Right lobe of liver (tissue), 6 donors: Measurements from ENCODE around the gene FCN3. TPM values are rescaled to one million over a fixed set of nuclear protein-coding genes. Genes with fewer than 3 reads are reported as not detected.

Source experiments
- ATAC-seq, 4 donors: fragments of 200-7000 bp; cut with Tn5 transposase; one replicate each; pipeline ENCODE4 v1.9.1; 2020; ENCODE audit warnings: mild to moderate bottlenecking in 4 of 4, moderate library complexity in 4 of 4
- DNase-seq, 3 donors: peaks; one replicate each; pipeline ENCODE4 v3.0.0-alpha.2; 2020
- H3K27ac ChIP-seq, 3 donors: fragments of 200-600 bp; one replicate each; pipeline ENCODE4 v1.8.0; 2022
- H3K27me3 ChIP-seq, 2 donors: fragments of 200-600 bp; one replicate each; pipeline ENCODE4 v1.8.0; 2022
- H3K36me3 ChIP-seq, 4 donors: fragments of 200-600 bp; sonication (generic) in 1 of 4; one replicate each; pipeline versions ENCODE4 v1.5.1 to v1.8.0; 2017 to 2022; ENCODE audit warnings: control low read depth in 1 of 4
- H3K4me1 ChIP-seq, 4 donors: fragments of 200-600 bp; sonication (generic) in 1 of 4; one replicate each; pipeline versions ENCODE4 v1.5.1 to v1.8.0; 2017 to 2022; ENCODE audit warnings: control low read depth in 1 of 4
- H3K4me3 ChIP-seq, 3 donors: fragments of 200-600 bp; one replicate each; pipeline ENCODE4 v1.8.0; 2022
- H3K9me3 ChIP-seq, 4 donors: fragments of 200-600 bp; sonication (generic) in 1 of 4; one replicate each; pipeline versions ENCODE4 v1.5.1 to v1.8.0; 2017 to 2022; ENCODE audit warnings: control low read depth in 1 of 4
- CTCF ChIP-seq, 4 donors: fragments of 200-600 bp in 3 of 4; fragments of 450-650 bp in 1 of 4; IDR thresholded peaks; one replicate each; pipeline versions ENCODE4 v1.5.1 to v1.8.0; 2016 to 2022; ENCODE audit warnings: antibody characterized with exemption in 4 of 4, mild to moderate bottlenecking in 2 of 4
- POLR2A ChIP-seq: fragments of 450-650 bp; IDR thresholded peaks from one replicate; pipeline ENCODE4 v1.6.1; 2017; ENCODE audit warnings: antibody characterized with exemption, mild to moderate bottlenecking
- WGBS: methylation state at CpG from one replicate; pipeline ENCODE4 v1.1.6; 2018; ENCODE audit warnings: low coverage, low lambda C conversion rate; ENCODE audit not compliant: insufficient coverage; ENCODE audit errors: missing lambda C conversion rate; 5-methylcytosine and 5-hydroxymethylcytosine counted together
- intact Hi-C, 2 donors: fragments of 100-400 bp; cut with DNase I; formaldehyde crosslinking; loops; one replicate each; pipeline versions ENCODE4 v1.11.2 to v1.14.1; 2022
- total RNA-seq, 6 experiments: library from RNA; depleted of rRNA in 2 of 6; stranded (reverse); fragments of >200 nt in 2 of 6; fragmentation: NEBNext Ultra II Directional in 3 of 6; extraction: Animal tissue kit (Norgen Biotek cat#: 25700) in 3 of 6; gene quantifications; one replicate each; pipeline versions ENCODE4 v1.1.0 to v1.2.4, GENCODE V29; 2016 to 2023
- donor health status: DM: no; HTN: yes; CAD: no.
- donor health status: DM: no; HTN: no; CAD: no.
- donor health status: DM: no; HTN: no; CAD: no.
- donor health status: DM: no; HTN: yes; CAD: no.
- donor health status: DM: no; HTN: yes; CAD: no.

The FCN3 gene
- total RNA-seq, 6 experiments from 2014 or later, result 81.6 to 213 (median 111) TPM

- ATAC-seq, result no peak
- no CpG with 5 or more reads among the region's 13 CpGs for WGBS
- Histone ChIP-seq H3K36me3 (peaks cover 0 to 23% (median 13%) of the 10 kb centered on the region in 4 donors), H3K9me3 (no peaks in the 10 kb centered on the region), H3K4me1 (peaks cover 0 to 9% (median 0%) of the 10 kb centered on the region in 4 donors), H3K27me3 (no peaks in the 10 kb centered on the region), H3K4me3 (no peak overlapping the region), H3K27ac (no peak overlapping the region)
- DNase-seq, result no peak
- TF ChIP-seq POLR2A (no peak), CTCF (IDR thresholded peaks at IDR 0.05) (no peak)
- intact Hi-C loops, result loop anchor here in 1 of 2 donors (10.0 kb wide), 1 partner anchor 190 kb away; no protein-coding TSS in a partner anchor
Measured at GRCh38 chr1:27405074-27405473, 30.4 kb upstream of the FCN3 start.

DNA sequence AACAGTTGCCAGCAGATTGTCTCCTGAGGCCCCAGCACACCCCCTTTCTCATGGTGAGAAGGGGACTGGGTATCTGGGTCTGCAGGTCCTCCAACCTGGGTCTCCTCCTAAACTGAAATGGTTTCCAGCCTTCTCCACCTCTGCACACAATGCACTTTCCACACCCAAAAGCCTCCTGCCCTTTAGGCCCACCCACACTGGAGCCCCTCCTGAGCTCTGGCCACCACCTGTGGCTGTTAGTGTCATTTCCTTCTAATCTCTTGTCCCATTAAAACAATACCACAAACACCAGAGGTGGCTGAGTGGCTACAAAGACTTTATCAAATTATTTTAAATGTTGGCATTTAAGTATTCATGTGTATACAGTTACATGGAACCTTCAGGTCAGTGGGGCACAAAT is 29.3 kb upstream of the FCN3 start:
- TF ChIP-seq POLR2A (no peak), CTCF (IDR thresholded peaks at IDR 0.05) (no peak)
- intact Hi-C loops, result loop anchor here (5.0 to 10.0 kb wide), 2 partner anchors 191 to 198 kb away; partner anchors contain the start of gene AHDC1 (in 1 of the 2)

GRCh38 chr1:27403065-27403726 is 28.6 kb upstream of the FCN3 start:
- ATAC-seq (peak; percentile 24 to 48 (median 34)), DNase-seq (peak in 2 of 3 donors; percentile 39 to 54)
- Histone ChIP-seq H3K27ac (peak overlapping the region in 2 of 3 donors; percentile 18 to 43), H3K4me1 (peaks cover 0 to 9% (median 0%) of the 10 kb centered on the region in 4 donors), H3K4me3 (no peak overlapping the region), H3K9me3 (no peaks in the 10 kb centered on the region), H3K27me3 (no peaks in the 10 kb centered on the region), H3K36me3 (peaks cover 0 to 18% (median 10%) of the 10 kb centered on the region in 4 donors)
- intact Hi-C loops, result loop anchor here (5.0 to 10.0 kb wide), 2 partner anchors 192 to 199 kb away; partner anchors contain the start of gene AHDC1 (in 1 of the 2)
- 49% methylated on average over 12 of the region's 24 CpGs for WGBS
- TF ChIP-seq CTCF (IDR thresholded peaks at IDR 0.05) (peak in 1 of 4 donors; percentile 8), POLR2A (no peak)

More for the DNA sequence above, 29.3 kb upstream of the FCN3 start:
- Histone ChIP-seq H3K4me3 (no peak overlapping the region), H3K27me3 (no peaks in the 10 kb centered on the region), H3K9me3 (no peaks in the 10 kb centered on the region), H3K4me1 (peaks cover 0 to 9% (median 0%) of the 10 kb centered on the region in 4 donors), H3K36me3 (peaks cover 0 to 21% (median 13%) of the 10 kb centered on the region in 4 donors), H3K27ac (no peak overlapping the region)
- ATAC-seq (no peak), DNase-seq (no peak)

- no peaks in the 10 kb centered on the region for H3K9me3 ChIP-seq
- intact Hi-C loops, result loop anchor here (5.0 to 10.0 kb wide), 2 partner anchors 192 to 200 kb away; partner anchors contain the start of gene AHDC1 (in 1 of the 2)
- peaks cover 0 to 9% (median 0%) of the 10 kb centered on the region in 4 donors for H3K4me1 ChIP-seq
- no peaks in the 10 kb centered on the region for H3K27me3 ChIP-seq
- 47% methylated on average over 3 of the region's 8 CpGs for WGBS
- ATAC-seq (peak; percentile 63 to 70 (median 68)), DNase-seq (peak in 1 of 3 donors; percentile 74)
- H3K36me3 ChIP-seq, result peaks cover 0 to 9% (median 3%) of the 10 kb centered on the region in 4 donors
- TF ChIP-seq POLR2A (no peak), CTCF (IDR thresholded peaks at IDR 0.05) (peak; percentile 43 to 63 (median 56))
- no peak overlapping the region for H3K4me3 ChIP-seq
- peak overlapping the region in 2 of 3 donors; percentile 18 to 43 for H3K27ac ChIP-seq
Measured at GRCh38 chr1:27402349-27402754, 27.7 kb upstream of the FCN3 start.
